Neuronal stem cell (in vitro differentiated cells): ENCODE data around the gene OGA.

ENCODE experiments used
- DNase-seq: peaks from one replicate; pipeline ENCODE4 v3.0.0-alpha.2; 2013; ENCODE audit warnings: low spot score
- H2AFZ ChIP-seq: one replicate; pipeline ENCODE4 v1.6.1; 2013; ENCODE audit warnings: mild to moderate bottlenecking, low read length, inconsistent platforms
- H2AK5ac ChIP-seq: 2 replicates; pipeline ENCODE4 v1.6.1; 2013; ENCODE audit warnings: low read depth, mild to moderate bottlenecking, inconsistent platforms, low read length, moderate library complexity, mixed read lengths
- H2BK120ac ChIP-seq: 2 replicates; pipeline ENCODE4 v1.6.1; 2013; ENCODE audit warnings: low read depth, mild to moderate bottlenecking, inconsistent platforms, low read length, moderate library complexity, mixed read lengths
- H2BK12ac ChIP-seq: one replicate; pipeline ENCODE4 v1.6.1; 2013; ENCODE audit warnings: low read length, inconsistent platforms
- H2BK15ac ChIP-seq: 2 replicates; pipeline ENCODE4 v1.6.1; 2013; ENCODE audit warnings: mild to moderate bottlenecking, low read length, inconsistent platforms, mixed read lengths
- H2BK5ac ChIP-seq: one replicate; pipeline ENCODE4 v1.6.1; 2013; ENCODE audit warnings: inconsistent platforms, mild to moderate bottlenecking, low read length, moderate library complexity
- H3K14ac ChIP-seq: one replicate; pipeline ENCODE4 v1.6.1; 2013; ENCODE audit warnings: low read length, inconsistent platforms
- H3K18ac ChIP-seq: 2 replicates; pipeline ENCODE4 v1.6.1; 2013; ENCODE audit warnings: low read length, inconsistent platforms
- H3K23ac ChIP-seq: 2 replicates; pipeline ENCODE4 v1.6.1; 2013; ENCODE audit warnings: low read depth, mild to moderate bottlenecking, mixed read lengths, low read length, inconsistent platforms; ENCODE audit not compliant: poor library complexity
- H3K27ac ChIP-seq: replicated peaks from 3 replicates; pipeline ENCODE4 v1.5.1; 2013; ENCODE audit warnings: low read length, inconsistent platforms
- H3K27me3 ChIP-seq, 3 experiments: 2 replicates each; pipeline ENCODE4 v1.6.1; 2013; ENCODE audit warnings: low read length in 3 of 3, mild to moderate bottlenecking in 2 of 3, inconsistent platforms in 1 of 3, low read depth in 1 of 3, mixed read lengths in 1 of 3, moderate library complexity in 1 of 3; ENCODE audit not compliant: control insufficient read depth in 3 of 3, insufficient read depth in 3 of 3
- H3K36me3 ChIP-seq, 2 donors: replicated peaks in 1 of 2; 2 replicates each; pipeline ENCODE4 v1.6.1; 2013; ENCODE audit warnings: low read length in 2 of 2; ENCODE audit not compliant: control insufficient read depth in 2 of 2, insufficient read depth in 2 of 2
- H3K4ac ChIP-seq: 2 replicates; pipeline ENCODE4 v1.6.1; 2013; ENCODE audit warnings: inconsistent platforms, mild to moderate bottlenecking, low read length, moderate library complexity
- H3K4me1 ChIP-seq, 2 donors: 1 replicate in 1 of 2; 2 replicates in 1 of 2; pipeline ENCODE4 v1.6.1; 2013; ENCODE audit warnings: low read length in 2 of 2, low read depth in 1 of 2; ENCODE audit not compliant: control insufficient read depth in 2 of 2, insufficient read depth in 1 of 2
- H3K4me2 ChIP-seq: one replicate; pipeline ENCODE4 v1.6.1; 2013; ENCODE audit warnings: mild to moderate bottlenecking, low read length, inconsistent platforms; ENCODE audit not compliant: insufficient read depth, poor library complexity, severe bottlenecking
- H3K4me3 ChIP-seq, 2 donors: 2 replicates each; pipeline ENCODE4 v1.5.1; 2013; ENCODE audit warnings: low read length in 2 of 2, mild to moderate bottlenecking in 2 of 2, inconsistent platforms in 1 of 2, moderate library complexity in 1 of 2
- H3K79me1 ChIP-seq: one replicate; pipeline ENCODE4 v1.6.1; 2013; ENCODE audit warnings: low read depth, mild to moderate bottlenecking, inconsistent platforms, low read length, moderate library complexity
- H3K9ac ChIP-seq: one replicate; pipeline ENCODE4 v1.6.1; 2013; ENCODE audit warnings: mild to moderate bottlenecking, low read depth, low read length, inconsistent platforms; ENCODE audit not compliant: poor library complexity
- H3K9me3 ChIP-seq, 2 donors: replicated peaks in 1 of 2; 2 replicates each; pipeline versions ENCODE3 to v1.6.1; 2013; ENCODE audit warnings: low read length in 2 of 2, mild to moderate bottlenecking in 2 of 2, inconsistent platforms in 1 of 2, low read depth in 1 of 2, mixed read lengths in 1 of 2, moderate library complexity in 1 of 2; ENCODE audit not compliant: control insufficient read depth in 2 of 2, insufficient read depth in 1 of 2
- H4K8ac ChIP-seq: one replicate; pipeline ENCODE4 v1.6.1; 2013; ENCODE audit warnings: low read depth, mild to moderate bottlenecking, inconsistent platforms, low read length, moderate library complexity
- H4K91ac ChIP-seq: one replicate; pipeline ENCODE4 v1.6.1; 2013; ENCODE audit warnings: low read length, low read depth, mild to moderate bottlenecking, inconsistent platforms; ENCODE audit not compliant: poor library complexity
- WGBS, 2 donors: extraction: QIAGEN DNeasy Blood & Tissue Kit; methylation state at CpG; one replicate each; pipeline ENCODE4 v1.1.7; 2013; ENCODE audit warnings: missing lambda C conversion rate in 2 of 2, mixed read lengths in 1 of 2; ENCODE audit not compliant: insufficient read length in 2 of 2, insufficient replicate concordance in 1 of 2; ENCODE audit errors: extremely low coverage in 2 of 2; 5-methylcytosine and 5-hydroxymethylcytosine counted together

Gene OGA

DNA sequence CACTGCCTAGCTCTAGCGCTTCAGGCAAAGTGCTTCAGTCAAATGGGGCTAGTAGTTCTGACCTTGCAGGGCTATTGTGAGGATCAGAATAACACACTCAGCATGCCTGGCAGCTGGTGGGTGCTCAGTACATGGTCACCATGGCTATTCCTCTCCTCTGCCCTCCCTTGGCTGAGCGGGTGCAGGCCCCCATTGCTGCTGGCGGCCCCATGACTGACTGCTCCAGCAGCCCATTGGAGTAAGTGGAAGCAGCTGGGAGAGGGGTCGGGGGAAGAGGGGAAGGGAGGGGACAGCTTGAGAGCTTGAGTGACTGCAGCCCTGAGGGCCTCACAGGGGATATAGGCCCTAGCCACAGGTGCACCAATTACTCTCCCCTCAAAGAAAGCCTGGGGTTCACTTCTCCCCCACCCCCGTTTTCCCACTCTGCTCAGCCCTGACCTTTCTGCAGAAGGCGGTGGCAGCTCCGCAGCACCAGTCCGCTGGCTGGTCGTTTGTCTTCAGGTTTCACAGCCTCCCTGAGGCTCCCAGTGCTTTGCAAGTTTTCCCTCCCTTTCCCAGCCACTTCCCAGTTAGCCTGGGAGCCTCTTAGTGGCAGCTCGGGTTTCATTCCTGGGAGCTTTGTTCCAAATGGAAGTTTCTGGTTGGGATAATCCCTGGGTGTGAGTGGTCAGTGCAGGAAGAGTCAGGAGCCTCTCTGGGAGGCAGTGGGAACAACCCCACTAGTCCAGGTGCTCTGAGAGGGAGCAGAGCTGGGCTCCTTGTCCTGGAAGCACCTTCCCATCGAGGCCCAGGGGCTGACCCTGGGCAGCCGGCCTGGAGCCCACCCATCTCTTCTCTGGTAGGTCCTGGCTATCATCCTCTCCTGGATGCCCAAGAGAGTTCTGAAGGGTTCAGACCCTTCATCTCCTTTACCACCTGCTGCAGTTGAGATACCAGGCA is 58.7 kb downstream of the OGA start:
- Histone ChIP-seq H3K4me3 (no peak overlapping the region), H3K4me2 (no peak overlapping the region), H3K36me3 (no peaks in the 10 kb centered on the region), H2AFZ (no peak overlapping the region), H4K8ac (no peak overlapping the region), H3K4ac (no peak overlapping the region), H2BK15ac (peak overlapping the region; percentile 66), H2BK5ac (peak overlapping the region; percentile 90), H2BK12ac (no peak overlapping the region), H3K9ac (no peak overlapping the region), H3K27ac (no peak overlapping the region), H2BK120ac (peak overlapping the region; percentile 49), H3K4me1 (peaks cover 0 to 17% of the 10 kb centered on the region in 2 donors), H3K14ac (no peak overlapping the region), H4K91ac (no peak overlapping the region), H3K9me3 (no peaks in the 10 kb centered on the region), H3K79me1 (no peaks in the 10 kb centered on the region), H3K27me3 (peaks cover 0 to 87% (median 0%) of the 10 kb centered on the region in 3 experiments), H2AK5ac (peak overlapping the region; percentile 16), H3K18ac (peak overlapping the region; percentile 89), H3K23ac (no peak overlapping the region)
- no CpG with 5 or more reads among the region's 12 CpGs for WGBS, 2 donors
- no peak for DNase-seq

GRCh38 chr10:101758858-101759257 is 59.4 kb downstream of the OGA start:
- no peaks in the 10 kb centered on the region for H3K9me3 ChIP-seq
- H3K9ac ChIP-seq = no peak overlapping the region
- H3K27me3 ChIP-seq = peaks cover 0 to 91% (median 0%) of the 10 kb centered on the region in 3 experiments
- H3K23ac ChIP-seq = no peak overlapping the region
- no peaks in the 10 kb centered on the region for H3K36me3 ChIP-seq
- no peak overlapping the region for H2BK12ac ChIP-seq
- no peak for DNase-seq
- H3K18ac ChIP-seq = peak overlapping the region; percentile 89
- H3K27ac ChIP-seq = no peak overlapping the region
- H2AFZ ChIP-seq = no peak overlapping the region
- H2AK5ac ChIP-seq = peak overlapping the region; percentile 16
- H2BK15ac ChIP-seq = no peak overlapping the region
- H3K4me2 ChIP-seq = no peak overlapping the region
- no peak overlapping the region for H4K8ac ChIP-seq
- H2BK5ac ChIP-seq = no peak overlapping the region
- H3K4me1 ChIP-seq = peaks cover 0 to 17% of the 10 kb centered on the region in 2 donors
- no peak overlapping the region for H3K4ac ChIP-seq
- H2BK120ac ChIP-seq = no peak overlapping the region
- H3K79me1 ChIP-seq = no peaks in the 10 kb centered on the region
- H4K91ac ChIP-seq = no peak overlapping the region
- H3K14ac ChIP-seq = no peak overlapping the region
- no CpG with 5 or more reads among the region's 2 CpGs for WGBS, 2 donors
- H3K4me3 ChIP-seq = no peak overlapping the region

DNA sequence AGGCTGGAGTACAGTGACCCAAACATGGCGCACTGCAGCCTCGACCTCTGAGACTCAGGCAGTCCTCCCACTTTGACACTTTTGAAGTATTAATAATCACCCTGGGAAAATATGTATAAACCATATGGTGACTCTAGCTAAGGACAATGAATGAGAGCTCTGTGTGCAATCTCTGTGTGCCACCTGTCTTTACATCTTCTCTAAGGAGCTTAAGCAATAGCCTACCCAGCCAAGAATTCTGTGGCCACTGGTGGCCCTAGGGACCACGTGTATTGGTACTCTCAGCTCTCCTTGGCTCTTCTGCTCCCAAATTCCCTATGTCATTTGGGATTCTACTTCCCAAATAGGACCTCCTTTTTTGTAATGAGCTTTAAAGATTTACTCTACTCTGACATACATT is 66.0 kb downstream of the OGA start:
- no peak overlapping the region for H3K18ac ChIP-seq
- H3K23ac ChIP-seq = no peak overlapping the region
- peaks cover 13 to 15% of the 10 kb centered on the region in 2 donors for H3K4me1 ChIP-seq
- no peak overlapping the region for H3K4me3 ChIP-seq
- no peak overlapping the region for H2AK5ac ChIP-seq
- no peak overlapping the region for H2BK5ac ChIP-seq
- H3K9me3 ChIP-seq = no peaks in the 10 kb centered on the region
- H2BK120ac ChIP-seq = no peak overlapping the region
- H3K27me3 ChIP-seq = peaks cover 0 to 70% (median 0%) of the 10 kb centered on the region in 3 experiments
- H3K27ac ChIP-seq = no peak overlapping the region
- H2BK15ac ChIP-seq = no peak overlapping the region
- no peak overlapping the region for H4K91ac ChIP-seq
- H3K36me3 ChIP-seq = no peaks in the 10 kb centered on the region
- no peak overlapping the region for H2AFZ ChIP-seq
- H4K8ac ChIP-seq = no peak overlapping the region
- H3K4ac ChIP-seq = no peak overlapping the region
- WGBS, 2 donors = no CpG with 5 or more reads among the region's 3 CpGs
- no peak overlapping the region for H3K9ac ChIP-seq
- H3K14ac ChIP-seq = no peak overlapping the region
- no peak overlapping the region for H2BK12ac ChIP-seq
- no peaks in the 10 kb centered on the region for H3K79me1 ChIP-seq
- no peak for DNase-seq
- no peak overlapping the region for H3K4me2 ChIP-seq
